ENCODE data around the gene AGMO. TPM values are rescaled to one million over a fixed set of nuclear protein-coding genes. Genes with fewer than 3 reads are reported as not detected.

AGMO gene
- total and polyA plus RNA-seq, 10 of the 15 experiments (the other 5 are each of a cell fraction or from before 2014, with no cell fraction given) = 0.11 to 0.29 TPM; not detected in 8

DNA sequence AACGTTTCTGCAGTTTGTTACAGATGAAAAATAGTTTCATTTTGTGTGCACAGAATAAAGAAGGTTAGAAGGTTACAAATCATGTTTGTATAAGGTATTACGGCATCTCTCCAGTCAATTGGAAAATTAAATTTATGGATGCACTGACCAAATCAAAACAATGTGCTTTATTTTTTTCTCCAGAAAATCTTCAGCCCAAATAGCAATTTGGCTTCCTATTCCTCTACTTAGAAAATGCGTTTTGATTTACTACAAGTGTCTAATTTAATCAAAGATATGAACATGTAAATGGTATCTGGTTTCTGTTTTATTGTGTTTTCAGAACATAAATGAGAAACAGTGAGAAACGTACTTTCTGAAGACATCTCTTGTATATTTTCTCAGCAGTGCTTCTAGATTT lies 63.4 kb downstream of the AGMO start (continued):
- TF ChIP-seq, protein P1, sequence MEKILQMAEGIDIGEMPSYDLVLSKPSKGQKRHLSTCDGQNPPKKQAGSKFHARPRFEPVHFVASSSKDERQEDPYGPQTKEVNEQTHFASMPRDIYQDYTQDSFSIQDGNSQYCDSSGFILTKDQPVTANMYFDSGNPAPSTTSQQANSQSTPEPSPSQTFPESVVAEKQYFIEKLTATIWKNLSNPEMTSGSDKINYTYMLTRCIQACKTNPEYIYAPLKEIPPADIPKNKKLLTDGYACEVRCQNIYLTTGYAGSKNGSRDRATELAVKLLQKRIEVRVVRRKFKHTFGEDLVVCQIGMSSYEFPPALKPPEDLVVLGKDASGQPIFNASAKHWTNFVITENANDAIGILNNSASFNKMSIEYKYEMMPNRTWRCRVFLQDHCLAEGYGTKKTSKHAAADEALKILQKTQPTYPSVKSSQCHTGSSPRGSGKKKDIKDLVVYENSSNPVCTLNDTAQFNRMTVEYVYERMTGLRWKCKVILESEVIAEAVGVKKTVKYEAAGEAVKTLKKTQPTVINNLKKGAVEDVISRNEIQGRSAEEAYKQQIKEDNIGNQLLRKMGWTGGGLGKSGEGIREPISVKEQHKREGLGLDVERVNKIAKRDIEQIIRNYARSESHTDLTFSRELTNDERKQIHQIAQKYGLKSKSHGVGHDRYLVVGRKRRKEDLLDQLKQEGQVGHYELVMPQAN (conservative IDR thresholded peaks at IDR 0.05) = no peak
- TF ChIP-seq IKZF2 (IDR thresholded peaks at IDR 0.05) = no peak
- TF ChIP-seq, protein P2, sequence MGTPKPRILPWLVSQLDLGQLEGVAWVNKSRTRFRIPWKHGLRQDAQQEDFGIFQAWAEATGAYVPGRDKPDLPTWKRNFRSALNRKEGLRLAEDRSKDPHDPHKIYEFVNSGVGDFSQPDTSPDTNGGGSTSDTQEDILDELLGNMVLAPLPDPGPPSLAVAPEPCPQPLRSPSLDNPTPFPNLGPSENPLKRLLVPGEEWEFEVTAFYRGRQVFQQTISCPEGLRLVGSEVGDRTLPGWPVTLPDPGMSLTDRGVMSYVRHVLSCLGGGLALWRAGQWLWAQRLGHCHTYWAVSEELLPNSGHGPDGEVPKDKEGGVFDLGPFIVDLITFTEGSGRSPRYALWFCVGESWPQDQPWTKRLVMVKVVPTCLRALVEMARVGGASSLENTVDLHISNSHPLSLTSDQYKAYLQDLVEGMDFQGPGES (IDR thresholded peaks at IDR 0.05) = no peak
- TF ChIP-seq, protein P3, sequence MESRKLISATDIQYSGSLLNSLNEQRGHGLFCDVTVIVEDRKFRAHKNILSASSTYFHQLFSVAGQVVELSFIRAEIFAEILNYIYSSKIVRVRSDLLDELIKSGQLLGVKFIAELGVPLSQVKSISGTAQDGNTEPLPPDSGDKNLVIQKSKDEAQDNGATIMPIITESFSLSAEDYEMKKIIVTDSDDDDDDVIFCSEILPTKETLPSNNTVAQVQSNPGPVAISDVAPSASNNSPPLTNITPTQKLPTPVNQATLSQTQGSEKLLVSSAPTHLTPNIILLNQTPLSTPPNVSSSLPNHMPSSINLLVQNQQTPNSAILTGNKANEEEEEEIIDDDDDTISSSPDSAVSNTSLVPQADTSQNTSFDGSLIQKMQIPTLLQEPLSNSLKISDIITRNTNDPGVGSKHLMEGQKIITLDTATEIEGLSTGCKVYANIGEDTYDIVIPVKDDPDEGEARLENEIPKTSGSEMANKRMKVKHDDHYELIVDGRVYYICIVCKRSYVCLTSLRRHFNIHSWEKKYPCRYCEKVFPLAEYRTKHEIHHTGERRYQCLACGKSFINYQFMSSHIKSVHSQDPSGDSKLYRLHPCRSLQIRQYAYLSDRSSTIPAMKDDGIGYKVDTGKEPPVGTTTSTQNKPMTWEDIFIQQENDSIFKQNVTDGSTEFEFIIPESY (IDR thresholded peaks at IDR 0.05) = no peak
- no peak for TF ChIP-seq MTA3 (IDR thresholded peaks at IDR 0.05; ENCODE audit: borderline replicate concordance, low read length)
- no peak for TF ChIP-seq HDAC6 (IDR thresholded peaks at IDR 0.05; ENCODE audit: unreplicated experiment)
- no peak for TF ChIP-seq CBX3 (IDR thresholded peaks at IDR 0.05; ENCODE audit: borderline replicate concordance, low read depth)
- TF ChIP-seq, protein P4, sequence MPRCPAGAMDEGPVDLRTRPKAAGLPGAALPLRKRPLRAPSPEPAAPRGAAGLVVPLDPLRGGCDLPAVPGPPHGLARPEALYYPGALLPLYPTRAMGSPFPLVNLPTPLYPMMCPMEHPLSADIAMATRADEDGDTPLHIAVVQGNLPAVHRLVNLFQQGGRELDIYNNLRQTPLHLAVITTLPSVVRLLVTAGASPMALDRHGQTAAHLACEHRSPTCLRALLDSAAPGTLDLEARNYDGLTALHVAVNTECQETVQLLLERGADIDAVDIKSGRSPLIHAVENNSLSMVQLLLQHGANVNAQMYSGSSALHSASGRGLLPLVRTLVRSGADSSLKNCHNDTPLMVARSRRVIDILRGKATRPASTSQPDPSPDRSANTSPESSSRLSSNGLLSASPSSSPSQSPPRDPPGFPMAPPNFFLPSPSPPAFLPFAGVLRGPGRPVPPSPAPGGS (IDR thresholded peaks at IDR 0.05; ENCODE audit: borderline replicate concordance, insufficient read depth, low read depth, low read length, poor library complexity, severe bottlenecking) = no peak

All from GM12878 (cell line).